AG09319 (cell line): ENCODE measurements around the gene MKNK1.

Experiments used
- DNase-seq: peaks from one replicate; pipeline ENCODE4 v3.0.0-alpha.2; 2010; ENCODE audit warnings: low read depth; ENCODE audit errors: extremely low read depth
- CTCF ChIP-seq: IDR thresholded peaks from 2 replicates; pipeline ENCODE4 v1.5.1; 2011; ENCODE audit warnings: low read depth, mild to moderate bottlenecking, inconsistent platforms, low read length, moderate library complexity

The MKNK1 gene

GRCh38 chr1:46592823-46593222 lies 11.2 kb downstream of the MKNK1 start:
- no peak for DNase-seq
- no peak for TF ChIP-seq CTCF

- DNase-seq: no peak
- no peak for TF ChIP-seq CTCF
Measured at GRCh38 chr1:46589529-46589928, 14.5 kb downstream of the MKNK1 start.

- no peak for TF ChIP-seq CTCF
Measured at GRCh38 chr1:46587069-46587468, 17.0 kb downstream of the MKNK1 start.

GRCh38 chr1:46585312-46585938 lies 18.6 kb downstream of the MKNK1 start:
- no peak for TF ChIP-seq CTCF
- DNase-seq: no peak

More at GRCh38 chr1:46587069-46587468, 17.0 kb downstream of the MKNK1 start:
- DNase-seq: no peak

- TF ChIP-seq CTCF: no peak
- no peak for DNase-seq
Measured at GRCh38 chr1:46583494-46583893, 20.6 kb downstream of the MKNK1 start.

GRCh38 chr1:46582972-46583371 lies 21.1 kb downstream of the MKNK1 start:
- DNase-seq: no peak
- no peak for TF ChIP-seq CTCF

GRCh38 chr1:46581681-46582455 lies 22.2 kb downstream of the MKNK1 start:
- no peak for TF ChIP-seq CTCF
- no peak for DNase-seq
